NCI-H187 treated with DMSO at 0.1 percent for 48 hours (cell line): Measurements from ENCODE around the gene PYDC1.
"Not testable (repeated sequence)": the region's sequence is repeated elsewhere in the genome, so short reads cannot be mapped to it uniquely, and the experiment has no call there.

Source experiments
- DNase-seq: peaks from one replicate; lab custom pipeline; 2025; lab: John Stamatoyannopoulos, UW

The PYDC1 gene

DNA sequence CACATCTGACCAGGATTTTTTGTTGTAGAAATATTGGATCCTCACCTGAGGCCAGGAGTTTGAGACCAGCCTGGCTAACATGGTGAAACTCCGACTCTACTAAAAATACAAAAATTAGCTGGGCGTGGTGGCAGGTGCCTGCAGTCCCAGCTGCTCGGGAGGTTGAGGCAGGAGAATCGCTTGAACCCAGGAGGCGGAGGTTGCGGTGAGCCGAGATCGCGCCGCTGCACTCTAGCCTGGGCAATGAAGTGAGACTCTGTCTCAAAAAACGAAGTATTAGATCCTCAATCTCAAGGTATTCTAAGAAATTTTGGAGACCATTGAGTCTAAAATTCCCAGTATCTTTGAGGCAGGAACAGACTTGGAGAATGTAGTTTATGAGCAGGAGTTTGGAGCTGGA lies 21.1 kb downstream of the PYDC1 start:
- DNase-seq, result not testable (repeated sequence)

DNA sequence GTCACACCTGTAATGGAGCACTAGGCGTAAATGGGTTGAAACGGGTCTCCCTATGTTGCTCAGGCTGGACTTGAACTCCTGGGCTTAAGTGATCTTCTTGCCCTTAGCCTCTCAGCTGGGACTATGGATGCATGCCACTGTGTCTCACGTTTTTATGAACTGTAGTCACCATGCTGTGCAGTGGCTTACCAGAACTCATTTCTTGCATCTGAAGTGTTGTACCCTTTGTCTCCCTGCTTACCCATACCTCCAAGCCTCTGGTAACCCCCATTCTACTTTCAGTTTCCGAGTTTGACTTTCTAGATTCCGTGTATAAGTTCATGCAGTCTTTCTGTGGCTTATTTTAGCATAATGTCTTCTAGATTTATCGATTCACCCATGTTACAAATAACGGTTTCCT lies 22.0 kb downstream of the PYDC1 start:
- DNase-seq, result no peak

DNA sequence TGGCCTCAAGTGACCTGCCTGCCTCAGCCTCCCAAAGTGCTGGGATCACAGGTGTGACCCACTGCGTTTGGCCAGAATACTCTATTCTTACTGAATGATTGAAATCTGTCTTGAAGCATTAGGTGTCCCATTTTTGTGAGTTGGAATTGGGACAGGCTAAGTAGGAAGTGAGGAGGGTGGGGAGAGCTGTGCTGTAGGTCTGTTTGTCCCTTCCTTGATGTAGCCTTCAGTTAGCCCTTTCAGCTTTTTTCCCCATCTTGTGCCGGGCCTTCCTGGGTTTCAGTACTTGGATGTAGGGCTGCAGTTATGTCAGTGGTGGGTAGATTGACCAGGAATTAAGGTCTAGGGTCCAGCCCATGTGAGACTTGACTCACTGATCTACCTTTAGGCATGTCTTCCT lies 23.1 kb downstream of the PYDC1 start:
- no peak for DNase-seq

DNA sequence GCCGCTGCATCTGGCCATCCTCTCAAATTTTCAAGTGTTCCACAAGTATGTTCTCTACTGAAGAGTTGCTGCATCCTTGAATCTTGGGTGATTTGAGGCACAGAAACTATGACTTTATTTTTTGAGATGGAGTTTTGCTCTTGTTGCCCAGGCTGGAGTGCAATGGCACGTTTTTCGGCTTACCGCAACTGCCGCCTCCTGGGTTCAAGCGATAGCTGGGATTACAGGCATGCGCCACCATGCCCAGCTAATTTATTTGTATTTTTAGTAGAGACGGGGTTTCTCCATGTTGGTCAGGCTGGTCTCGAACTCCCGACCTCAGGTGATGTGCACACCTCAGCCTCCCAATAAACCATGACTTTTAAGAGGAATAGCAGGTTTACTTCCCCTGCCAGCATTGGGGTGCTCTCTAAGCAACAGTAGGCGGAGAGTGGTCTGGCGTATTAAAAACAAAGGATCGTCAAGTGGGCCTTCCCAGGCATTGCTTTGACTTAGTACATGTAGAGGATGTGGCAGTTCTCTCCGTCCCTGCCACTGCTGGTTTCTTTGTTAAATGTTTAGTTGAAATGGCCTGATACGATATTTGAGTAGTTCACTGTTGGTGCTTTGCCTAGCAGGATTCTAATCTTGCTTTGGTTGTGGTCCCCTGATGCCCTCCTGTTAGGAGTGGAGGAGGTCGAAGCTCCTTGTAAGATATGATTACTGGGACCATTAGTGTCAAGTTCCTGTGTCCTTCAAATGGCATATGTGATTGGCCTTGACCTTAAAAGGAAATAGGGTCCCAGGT lies 23.9 kb downstream of the PYDC1 start:
- DNase-seq, result no peak

DNA sequence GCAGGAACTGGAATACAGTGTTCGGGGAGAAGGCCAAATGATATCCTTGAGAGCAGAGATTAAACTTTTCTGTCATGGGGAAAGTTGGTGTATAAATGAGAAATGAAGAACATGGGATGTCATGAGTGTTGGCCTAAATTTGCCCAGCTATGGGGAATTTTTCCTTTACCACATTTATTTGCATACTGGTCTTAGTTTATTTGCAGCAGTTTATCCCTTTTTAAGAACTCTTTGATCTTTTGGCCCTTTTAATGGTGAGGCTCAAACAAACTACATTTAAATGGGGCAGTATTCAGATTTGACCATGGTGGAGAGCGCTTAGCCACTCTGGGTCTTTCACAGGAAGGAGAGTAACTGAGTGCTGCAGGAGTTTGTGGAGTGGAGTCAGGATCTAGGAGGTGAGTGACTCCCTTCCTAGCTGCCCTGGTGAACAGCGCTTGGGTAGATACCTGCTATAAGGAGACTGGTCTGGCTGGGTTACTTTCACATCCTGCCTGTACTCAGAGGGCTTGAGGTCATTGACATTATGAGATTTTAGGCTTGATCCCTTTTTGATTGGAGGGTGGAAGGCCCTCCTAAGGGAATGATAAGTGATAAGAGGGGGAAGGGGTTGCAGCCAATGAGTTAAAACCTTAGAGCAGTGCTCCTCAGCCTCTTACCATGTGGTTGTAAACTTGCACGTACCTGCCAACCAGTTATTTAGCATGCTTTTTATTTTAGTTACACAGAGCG lies 25.1 kb downstream of the PYDC1 start:
- DNase-seq, result no peak

DNA sequence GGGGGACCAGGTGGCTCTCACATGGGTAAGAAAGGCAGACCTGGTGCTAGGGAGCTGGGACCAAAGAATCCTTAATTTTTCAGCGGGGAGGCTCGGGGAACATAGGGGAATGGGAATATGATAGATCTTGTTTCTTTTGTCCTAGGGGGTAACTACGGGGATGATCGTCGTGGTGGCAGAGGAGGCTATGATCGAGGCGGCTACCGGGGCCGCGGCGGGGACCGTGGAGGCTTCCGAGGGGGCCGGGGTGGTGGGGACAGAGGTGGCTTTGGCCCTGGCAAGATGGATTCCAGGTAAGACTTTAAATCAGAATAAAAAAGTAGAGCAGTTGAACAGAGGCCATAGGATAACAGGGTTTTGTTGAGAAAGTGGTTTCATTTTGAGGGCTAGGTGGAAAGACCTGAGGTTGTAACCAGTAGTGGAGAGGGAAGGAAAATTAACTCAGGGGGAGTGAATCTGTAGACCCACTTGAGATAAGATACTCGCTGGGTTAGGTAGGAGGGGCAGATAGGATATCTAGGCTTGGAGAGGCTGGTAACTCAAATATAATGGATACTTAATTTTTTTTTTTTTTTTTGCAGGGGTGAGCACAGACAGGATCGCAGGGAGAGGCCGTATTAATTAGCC lies 26.0 kb downstream of the PYDC1 start:
- no peak for DNase-seq

DNA sequence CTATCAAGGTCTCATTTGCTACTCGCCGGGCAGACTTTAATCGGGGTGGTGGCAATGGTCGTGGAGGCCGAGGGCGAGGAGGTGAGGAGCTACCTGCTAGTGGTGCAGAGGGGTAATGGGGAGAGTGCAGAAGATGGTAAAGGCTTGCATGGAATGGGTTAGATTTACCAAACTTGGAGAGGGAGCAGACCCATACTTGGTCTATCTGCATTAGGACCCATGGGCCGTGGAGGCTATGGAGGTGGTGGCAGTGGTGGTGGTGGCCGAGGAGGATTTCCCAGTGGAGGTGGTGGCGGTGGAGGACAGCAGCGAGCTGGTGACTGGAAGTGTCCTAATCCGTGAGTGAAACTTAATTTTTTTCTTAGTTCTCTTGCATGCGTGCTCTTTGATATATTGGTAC lies 26.9 kb downstream of the PYDC1 start:
- no peak for DNase-seq

DNA sequence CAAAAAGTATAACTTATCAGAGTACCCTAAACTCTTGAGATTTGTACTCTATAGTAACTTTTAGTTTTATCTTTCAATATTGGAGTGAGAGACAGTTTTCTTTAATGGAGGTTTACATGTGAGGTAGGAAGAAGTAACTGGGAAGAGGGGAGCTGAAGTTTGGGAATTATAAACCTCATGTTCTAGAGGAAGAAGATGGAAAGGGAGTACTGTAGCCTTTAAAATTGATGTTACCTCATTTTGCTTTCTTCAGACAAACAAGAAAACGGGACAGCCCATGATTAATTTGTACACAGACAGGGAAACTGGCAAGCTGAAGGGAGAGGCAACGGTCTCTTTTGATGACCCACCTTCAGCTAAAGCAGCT lies 27.5 kb downstream of the PYDC1 start:
- DNase-seq, result no peak

DNA sequence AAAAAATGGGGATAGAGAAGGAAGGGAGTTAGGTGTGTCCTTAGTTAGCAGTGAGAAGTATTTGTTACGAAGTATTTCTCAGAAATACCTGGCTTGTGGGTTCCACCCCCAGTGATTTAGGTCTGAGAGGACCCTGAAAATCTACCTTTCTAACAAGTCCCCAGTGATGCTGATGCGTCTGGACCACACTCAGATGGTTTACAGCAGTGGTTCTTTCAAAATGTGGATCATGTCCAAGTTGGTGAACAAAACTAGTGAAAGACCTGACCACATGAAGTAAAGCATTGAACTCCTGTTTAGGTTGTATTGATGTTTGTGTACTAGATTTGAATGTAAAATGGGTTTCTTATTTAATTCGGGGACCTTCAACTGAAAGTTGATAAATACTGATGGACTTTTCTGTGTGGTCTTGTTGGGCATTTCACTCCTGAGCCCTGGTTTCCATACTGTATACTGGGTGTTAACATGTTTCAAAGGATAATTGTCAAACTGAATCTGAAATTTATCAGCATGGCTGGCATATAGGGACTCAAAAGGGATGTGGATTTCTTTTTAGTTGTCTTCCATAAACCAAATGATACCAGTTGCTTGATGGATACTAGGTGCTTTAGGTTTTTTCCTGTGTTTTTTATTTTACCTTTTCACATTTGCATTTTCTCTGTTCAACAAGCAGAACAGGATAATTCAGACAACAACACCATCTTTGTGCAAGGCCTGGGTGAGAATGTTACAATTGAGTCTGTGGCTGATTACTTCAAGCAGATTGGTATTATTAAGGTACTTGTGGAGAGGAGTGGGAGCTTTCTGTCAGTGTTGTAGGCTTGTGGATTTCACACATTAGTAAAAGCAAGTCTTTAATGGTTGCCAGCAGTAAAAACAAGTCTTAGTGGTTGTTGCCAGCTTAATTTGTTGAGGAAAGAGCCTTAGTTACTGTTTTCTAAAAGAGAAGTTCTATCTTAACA lies 28.2 kb downstream of the PYDC1 start:
- DNase-seq, result no peak

DNA sequence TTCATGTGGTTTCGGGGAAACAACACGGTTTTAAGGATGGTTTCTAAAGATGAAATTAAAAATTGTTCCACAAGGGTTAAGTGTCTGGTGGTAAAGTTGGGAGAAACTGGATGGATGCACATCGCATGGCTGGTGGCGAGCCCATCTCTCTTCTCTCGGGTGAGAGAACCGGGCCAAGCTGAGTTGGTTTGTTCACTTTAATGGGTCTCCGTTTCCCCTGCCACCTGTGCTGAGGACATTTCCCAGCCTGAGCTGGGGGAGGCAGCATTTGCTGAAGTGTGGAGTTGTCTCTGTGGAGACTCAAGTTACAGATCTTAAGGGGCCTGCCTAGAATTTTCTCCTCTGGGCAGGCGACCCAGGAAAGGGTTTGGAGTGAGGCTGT lies 29.1 kb downstream of the PYDC1 start:
- no peak for DNase-seq

DNA sequence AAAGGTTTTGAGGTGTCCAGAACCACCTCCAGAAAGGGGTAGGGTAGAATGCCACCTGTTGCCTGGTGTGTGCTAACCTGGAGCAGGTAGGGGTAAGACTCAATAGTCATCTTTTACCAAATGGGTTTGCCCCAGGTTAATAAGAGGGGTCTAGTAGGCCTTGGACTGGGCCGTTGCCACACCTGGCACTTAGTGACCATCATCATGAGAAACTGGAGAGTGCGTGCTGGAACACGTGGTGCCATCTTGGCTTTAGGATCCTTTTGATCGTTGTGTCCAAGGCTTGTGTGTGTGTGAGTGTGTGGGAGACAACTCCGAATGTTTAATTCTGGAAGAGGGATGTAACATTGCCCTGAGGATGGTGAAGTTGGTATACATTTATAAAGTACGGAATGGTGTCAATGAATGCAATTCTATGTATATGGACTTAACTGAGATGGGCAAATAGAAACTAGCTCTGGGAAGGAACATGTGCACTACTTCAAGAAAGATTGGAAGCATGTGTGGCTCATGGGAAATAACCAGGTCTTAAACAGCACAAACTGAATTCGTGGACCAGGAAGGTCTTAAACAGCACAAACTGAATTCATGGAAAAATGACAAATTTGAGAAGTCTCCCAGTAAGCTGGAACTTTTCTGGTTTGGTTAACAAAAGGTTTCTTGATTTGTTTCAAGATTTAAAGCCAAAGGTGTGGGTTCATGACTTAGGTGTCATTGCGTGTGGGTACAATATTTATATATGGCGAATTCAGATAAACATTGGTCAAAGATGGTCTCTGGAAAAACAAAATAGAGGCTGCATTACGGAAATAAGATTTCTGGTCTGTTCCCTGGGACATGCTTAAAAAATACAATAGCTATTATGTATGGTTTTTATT lies 29.8 kb downstream of the PYDC1 start:
- DNase-seq, result no peak

DNA sequence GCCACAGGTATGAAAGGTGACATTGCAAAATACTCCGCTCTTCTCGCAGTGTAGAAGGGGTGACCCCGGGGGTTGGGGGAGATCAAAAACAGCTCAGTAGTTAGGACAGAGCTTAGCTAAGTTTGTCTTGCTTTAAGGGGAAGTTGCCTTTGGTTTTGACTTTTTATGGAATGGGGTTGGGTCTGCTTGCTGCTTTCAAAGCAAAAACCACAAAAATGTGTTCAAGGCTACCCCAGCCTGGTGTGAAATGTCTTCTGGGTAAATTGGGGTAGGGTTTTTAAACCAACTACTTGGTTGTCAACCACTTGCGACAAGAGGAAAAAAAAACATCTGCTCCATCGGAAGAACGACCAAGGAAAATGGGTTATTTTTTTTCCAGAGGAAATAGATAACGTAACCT lies 30.8 kb downstream of the PYDC1 start:
- no peak for DNase-seq

DNA sequence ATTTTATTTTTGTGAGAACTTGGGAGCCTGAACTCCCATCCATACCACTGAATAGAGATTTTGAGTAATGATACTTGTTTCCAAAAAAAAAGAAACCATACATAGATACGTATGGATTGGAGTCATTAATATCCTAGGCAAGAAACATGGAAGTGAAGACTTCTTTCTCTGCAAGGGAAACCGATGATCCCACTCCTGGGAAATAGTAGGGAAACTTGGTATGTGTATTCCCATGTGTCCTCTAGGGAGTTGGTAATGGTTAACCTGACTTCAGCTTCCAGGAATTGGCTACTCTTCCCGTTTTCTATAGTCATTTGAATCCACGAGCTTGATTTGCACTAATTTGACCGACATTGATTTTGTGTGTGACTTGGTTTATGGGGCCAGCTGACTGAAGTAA lies 31.6 kb downstream of the PYDC1 start:
- DNase-seq, result no peak

DNA sequence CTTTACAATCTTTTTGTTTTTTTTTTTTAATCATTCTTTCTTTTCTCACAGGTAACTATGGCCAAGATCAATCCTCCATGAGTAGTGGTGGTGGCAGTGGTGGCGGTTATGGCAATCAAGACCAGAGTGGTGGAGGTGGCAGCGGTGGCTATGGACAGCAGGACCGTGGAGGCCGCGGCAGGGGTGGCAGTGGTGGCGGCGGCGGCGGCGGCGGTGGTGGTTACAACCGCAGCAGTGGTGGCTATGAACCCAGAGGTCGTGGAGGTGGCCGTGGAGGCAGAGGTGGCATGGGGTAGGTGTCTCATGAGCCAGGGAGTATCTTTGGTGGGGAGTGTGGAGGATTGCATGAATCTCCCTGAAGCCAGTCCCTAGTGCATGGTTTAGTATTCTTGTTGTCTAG lies 32.0 kb downstream of the PYDC1 start:
- DNase-seq, result no peak

DNA sequence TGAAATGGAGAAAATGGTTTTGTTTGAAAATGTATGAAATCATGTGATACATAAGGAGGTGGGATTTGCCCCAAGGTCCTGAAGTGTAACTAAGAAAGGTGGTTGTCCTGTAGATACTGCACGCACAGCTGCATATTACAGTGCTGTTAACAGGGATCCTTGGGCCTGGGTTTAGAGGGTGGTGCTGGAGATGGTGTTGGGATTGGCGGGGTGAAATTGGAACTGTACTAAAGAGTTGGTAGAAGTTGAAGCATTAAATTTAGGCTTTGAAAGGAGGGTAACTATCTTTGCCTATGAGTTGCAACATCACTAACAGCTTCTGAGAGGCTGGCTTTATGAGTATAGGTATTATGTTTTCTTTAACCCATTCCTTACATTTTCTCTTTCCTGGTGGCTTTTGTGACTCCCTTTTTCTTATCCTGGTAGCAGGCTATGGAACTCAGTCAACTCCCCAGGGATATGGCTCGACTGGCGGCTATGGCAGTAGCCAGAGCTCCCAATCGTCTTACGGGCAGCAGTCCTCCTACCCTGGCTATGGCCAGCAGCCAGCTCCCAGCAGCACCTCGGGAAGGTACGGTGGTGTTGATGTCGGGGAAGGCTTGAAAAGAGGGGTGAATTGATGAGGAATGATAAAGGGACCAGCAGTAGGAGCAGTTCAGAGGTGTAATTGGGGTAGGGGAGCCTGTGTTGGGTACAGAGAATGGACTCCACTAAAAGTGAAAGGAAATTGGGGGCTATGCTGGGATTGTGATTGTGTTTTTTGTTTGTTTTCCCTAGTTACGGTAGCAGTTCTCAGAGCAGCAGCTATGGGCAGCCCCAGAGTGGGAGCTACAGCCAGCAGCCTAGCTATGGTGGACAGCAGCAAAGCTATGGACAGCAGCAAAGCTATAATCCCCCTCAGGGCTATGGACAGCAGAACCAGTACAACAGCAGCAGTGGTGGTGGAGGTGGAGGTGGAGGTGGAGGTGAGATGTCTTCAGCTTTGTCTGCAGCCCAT lies 33.2 kb downstream of the PYDC1 start:
- DNase-seq, result no peak

DNA sequence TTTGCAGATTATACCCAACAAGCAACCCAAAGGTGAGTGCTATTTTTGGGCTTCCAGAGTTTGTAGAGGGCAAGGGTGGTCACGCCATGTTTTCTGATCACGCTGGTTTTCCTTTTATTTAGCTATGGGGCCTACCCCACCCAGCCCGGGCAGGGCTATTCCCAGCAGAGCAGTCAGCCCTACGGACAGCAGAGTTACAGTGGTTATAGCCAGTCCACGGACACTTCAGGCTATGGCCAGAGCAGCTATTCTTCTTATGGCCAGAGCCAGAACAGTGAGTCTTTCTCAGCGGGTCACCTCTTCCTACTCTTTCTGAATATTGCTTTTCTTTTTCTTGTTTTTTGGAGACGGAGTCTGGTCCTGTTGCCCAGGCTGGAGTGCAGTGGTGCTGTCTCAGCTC lies 34.5 kb downstream of the PYDC1 start:
- no peak for DNase-seq

DNA sequence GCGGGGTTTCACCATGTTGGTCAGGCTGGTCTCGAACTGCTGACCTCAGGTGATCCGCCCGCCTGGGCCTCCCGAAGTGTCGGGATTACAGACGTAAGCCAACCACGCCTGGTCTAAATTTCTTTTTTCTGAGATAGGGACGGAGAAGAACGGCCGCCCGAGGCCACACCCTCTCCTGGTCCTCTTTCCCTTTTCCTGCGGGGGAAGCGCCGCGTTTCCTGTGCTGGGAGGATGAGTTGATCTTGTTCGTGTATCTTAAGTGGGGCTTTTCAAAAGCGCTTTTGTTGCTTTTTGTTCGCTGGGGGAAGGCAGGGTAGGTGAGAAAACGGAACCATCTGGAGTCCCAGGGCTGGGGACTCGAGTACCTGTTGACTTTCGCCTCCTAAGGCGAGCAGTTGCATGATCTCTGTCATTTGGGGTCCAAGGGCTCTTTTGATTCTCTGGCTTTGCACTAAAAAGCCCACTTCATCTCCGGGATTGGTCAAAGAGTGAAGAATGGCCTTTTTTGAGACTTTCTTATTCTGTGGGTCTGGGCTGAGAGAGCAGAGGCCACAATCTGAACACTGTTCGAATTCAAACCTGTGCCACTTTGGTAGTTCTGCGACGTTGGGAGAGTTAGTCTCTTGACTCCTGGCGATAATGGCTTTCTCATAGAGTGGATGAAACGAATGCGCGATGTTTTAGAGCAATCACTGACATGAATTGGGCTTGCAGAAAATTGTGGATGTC lies 35.7 kb downstream of the PYDC1 start:
- no peak for DNase-seq

DNA sequence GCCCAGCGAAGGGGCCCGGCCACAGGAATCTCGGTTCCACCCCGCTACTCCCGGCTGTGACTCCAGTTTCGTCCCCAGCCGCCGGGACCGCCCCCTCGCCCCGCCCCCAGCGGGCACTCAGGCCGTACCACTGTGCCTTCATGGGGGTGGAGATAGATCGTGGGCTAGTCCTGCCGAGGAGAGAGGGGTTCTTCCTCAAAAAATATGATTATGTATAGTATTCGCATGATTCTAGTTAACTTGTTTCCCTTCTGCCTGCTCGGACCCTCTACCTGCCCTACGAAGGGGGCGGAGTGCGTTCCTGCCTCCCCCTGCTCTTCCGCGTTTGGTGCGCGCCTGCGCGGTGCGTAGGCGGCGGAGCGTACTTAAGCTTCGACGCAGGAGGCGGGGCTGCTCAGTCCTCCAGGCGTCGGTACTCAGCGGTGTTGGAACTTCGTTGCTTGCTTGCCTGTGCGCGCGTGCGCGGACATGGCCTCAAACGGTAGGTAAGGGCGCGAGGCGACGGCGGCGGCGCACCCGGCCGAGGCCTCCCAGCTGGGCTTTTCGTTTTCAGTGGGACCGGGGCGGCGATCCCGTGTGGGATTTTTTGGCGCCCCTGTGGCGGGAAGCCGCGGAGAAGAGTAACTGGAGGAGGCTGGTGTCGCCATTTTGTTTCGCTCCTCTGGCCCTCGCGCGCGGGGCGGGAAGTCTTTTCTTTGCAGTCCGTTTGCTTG lies 37.0 kb downstream of the PYDC1 start, which contains the start of gene FUS:
Gene FUS (plus strand): TSS at position 393 of the 713 bp plus-strand sequence. CDS start 76 bp downstream, at position 469.
- no peak for DNase-seq
